ENCODE measurements around the gene TRERF1. TPM values are rescaled to one million over a fixed set of nuclear protein-coding genes. Genes with fewer than 3 reads are reported as not detected.

The TRERF1 gene
- total and polyA plus RNA-seq, 2 experiments from 2014 or later, result 11.2 to 20.6 TPM

DNA sequence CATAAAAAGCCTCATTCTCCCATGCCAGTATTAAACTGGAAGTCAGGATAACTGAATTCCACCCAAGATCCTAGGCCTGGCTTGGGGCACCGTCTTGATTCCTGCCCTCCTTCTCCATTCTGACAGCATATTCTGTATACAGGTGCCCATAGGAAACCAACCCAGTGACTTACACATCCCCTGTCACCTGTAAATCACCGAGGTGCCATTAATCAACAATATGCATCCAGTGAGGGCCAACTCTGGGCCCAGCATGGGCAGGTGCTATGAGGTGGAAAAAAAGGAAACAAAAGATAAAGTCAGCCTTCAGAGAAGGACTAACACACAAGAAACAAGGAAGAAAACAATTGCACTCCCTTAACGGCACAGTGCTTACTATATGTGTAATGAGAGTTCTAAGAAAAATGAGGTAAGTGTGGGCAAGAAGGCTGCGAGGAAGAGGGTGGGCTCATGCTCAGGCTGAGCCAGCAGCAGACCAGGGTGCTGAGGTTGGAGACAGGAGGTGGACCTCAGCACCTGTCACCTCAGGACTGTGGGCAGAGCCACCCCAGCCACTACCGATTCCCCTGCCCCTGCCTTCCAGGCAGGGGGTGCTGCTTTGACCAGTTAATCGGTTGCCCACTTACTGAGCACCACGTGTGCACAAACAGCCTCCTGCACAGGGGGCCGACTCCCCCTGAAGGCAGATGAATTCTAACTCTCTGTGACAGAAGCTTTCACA lies 105.9 kb downstream of the TRERF1 start:
- DNase-seq (ENCODE audit: low spot score) (no peak), ATAC-seq (no peak)
- no peaks in the 10 kb centered on the region for H3K9me2 ChIP-seq (ENCODE audit: insufficient read depth)
- no peaks in the 10 kb centered on the region for H3K36me3 ChIP-seq (ENCODE audit: insufficient read depth)
- H3K4me3 ChIP-seq, result no peak overlapping the region
- H3F3A ChIP-seq (replicated peaks; ENCODE audit: low read depth), result no peaks in the 10 kb centered on the region
- no peak overlapping the region for H2AFZ ChIP-seq
- H3K27me3 Mint-ChIP-seq (ENCODE audit: insufficient read depth, low read depth, poor library complexity), result peaks cover 6% of the 10 kb centered on the region
- H3K27ac ChIP-seq (ENCODE audit: low read depth), result no peak overlapping the region
- H3K9me3 Mint-ChIP-seq, result no peaks in the 10 kb centered on the region
- no peak overlapping the region for H3K4me3 Mint-ChIP-seq
- H4K20me1 ChIP-seq (replicated peaks; ENCODE audit: insufficient read depth), result peaks cover 27% of the 10 kb centered on the region
- no peaks in the 10 kb centered on the region for H3K27me3 ChIP-seq (ENCODE audit: insufficient read depth)
- TF ChIP-seq STAT1 (IDR thresholded peaks at IDR 0.05; ENCODE audit: unreplicated experiment) (no peak), EZH2 (IDR thresholded peaks at IDR 0.05; ENCODE audit: low read depth, unreplicated experiment) (no peak), ZNF114 (CRISPR knock-in tag; IDR thresholded peaks at IDR 0.05) (no peak), EZH2phosphoT487 (IDR thresholded peaks at IDR 0.05; ENCODE audit: unreplicated experiment) (no peak), CREB1 (CRISPR knock-in tag; IDR thresholded peaks at IDR 0.05; ENCODE audit: low read depth) (no peak), POLR2AphosphoS5 (IDR thresholded peaks at IDR 0.05; ENCODE audit: low read depth) (no peak), NANOG (IDR thresholded peaks at IDR 0.05; ENCODE audit: borderline replicate concordance) (no peak), ZNF331 (CRISPR knock-in tag; IDR thresholded peaks at IDR 0.05; ENCODE audit: low read depth) (no peak)
- TF ChIP-seq, protein P1, sequence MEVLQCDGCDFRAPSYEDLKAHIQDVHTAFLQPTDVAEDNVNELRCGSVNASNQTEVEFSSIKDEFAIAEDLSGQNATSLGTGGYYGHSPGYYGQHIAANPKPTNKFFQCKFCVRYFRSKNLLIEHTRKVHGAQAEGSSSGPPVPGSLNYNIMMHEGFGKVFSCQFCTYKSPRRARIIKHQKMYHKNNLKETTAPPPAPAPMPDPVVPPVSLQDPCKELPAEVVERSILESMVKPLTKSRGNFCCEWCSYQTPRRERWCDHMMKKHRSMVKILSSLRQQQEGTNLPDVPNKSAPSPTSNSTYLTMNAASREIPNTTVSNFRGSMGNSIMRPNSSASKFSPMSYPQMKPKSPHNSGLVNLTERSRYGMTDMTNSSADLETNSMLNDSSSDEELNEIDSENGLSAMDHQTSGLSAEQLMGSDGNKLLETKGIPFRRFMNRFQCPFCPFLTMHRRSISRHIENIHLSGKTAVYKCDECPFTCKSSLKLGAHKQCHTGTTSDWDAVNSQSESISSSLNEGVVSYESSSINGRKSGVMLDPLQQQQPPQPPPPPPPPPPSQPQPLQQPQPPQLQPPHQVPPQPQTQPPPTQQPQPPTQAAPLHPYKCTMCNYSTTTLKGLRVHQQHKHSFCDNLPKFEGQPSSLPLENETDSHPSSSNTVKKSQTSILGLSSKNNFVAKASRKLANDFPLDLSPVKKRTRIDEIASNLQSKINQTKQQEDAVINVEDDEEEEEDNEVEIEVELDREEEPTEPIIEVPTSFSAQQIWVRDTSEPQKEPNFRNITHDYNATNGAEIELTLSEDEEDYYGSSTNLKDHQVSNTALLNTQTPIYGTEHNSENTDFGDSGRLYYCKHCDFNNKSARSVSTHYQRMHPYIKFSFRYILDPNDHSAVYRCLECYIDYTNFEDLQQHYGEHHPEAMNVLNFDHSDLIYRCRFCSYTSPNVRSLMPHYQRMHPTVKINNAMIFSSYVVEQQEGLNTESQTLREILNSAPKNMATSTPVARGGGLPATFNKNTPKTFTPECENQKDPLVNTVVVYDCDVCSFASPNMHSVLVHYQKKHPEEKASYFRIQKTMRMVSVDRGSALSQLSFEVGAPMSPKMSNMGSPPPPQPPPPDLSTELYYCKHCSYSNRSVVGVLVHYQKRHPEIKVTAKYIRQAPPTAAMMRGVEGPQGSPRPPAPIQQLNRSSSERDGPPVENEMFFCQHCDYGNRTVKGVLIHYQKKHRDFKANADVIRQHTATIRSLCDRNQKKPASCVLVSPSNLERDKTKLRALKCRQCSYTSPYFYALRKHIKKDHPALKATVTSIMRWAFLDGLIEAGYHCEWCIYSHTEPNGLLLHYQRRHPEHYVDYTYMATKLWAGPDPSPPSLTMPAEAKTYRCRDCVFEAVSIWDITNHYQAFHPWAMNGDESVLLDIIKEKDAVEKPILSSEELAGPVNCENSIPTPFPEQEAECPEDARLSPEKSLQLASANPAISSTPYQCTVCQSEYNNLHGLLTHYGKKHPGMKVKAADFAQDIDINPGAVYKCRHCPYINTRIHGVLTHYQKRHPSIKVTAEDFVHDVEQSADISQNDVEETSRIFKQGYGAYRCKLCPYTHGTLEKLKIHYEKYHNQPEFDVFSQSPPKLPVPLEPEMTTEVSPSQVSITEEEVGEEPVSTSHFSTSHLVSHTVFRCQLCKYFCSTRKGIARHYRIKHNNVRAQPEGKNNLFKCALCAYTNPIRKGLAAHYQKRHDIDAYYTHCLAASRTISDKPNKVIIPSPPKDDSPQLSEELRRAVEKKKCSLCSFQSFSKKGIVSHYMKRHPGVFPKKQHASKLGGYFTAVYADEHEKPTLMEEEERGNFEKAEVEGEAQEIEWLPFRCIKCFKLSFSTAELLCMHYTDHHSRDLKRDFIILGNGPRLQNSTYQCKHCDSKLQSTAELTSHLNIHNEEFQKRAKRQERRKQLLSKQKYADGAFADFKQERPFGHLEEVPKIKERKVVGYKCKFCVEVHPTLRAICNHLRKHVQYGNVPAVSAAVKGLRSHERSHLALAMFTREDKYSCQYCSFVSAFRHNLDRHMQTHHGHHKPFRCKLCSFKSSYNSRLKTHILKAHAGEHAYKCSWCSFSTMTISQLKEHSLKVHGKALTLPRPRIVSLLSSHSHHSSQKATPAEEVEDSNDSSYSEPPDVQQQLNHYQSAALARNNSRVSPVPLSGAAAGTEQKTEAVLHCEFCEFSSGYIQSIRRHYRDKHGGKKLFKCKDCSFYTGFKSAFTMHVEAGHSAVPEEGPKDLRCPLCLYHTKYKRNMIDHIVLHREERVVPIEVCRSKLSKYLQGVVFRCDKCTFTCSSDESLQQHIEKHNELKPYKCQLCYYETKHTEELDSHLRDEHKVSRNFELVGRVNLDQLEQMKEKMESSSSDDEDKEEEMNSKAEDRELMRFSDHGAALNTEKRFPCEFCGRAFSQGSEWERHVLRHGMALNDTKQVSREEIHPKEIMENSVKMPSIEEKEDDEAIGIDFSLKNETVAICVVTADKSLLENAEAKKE (CRISPR knock-in tag; IDR thresholded peaks at IDR 0.05), result no peak
- TF ChIP-seq, protein P2, sequence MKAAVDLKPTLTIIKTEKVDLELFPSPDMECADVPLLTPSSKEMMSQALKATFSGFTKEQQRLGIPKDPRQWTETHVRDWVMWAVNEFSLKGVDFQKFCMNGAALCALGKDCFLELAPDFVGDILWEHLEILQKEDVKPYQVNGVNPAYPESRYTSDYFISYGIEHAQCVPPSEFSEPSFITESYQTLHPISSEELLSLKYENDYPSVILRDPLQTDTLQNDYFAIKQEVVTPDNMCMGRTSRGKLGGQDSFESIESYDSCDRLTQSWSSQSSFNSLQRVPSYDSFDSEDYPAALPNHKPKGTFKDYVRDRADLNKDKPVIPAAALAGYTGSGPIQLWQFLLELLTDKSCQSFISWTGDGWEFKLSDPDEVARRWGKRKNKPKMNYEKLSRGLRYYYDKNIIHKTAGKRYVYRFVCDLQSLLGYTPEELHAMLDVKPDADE (IDR thresholded peaks at IDR 0.05), result no peak
- no peak overlapping the region for H3K27ac Mint-ChIP-seq
- peaks cover 23% of the 10 kb centered on the region for H3K4me1 Mint-ChIP-seq
- H3K4me2 ChIP-seq, result no peak overlapping the region
- H3K4me1 ChIP-seq (ENCODE audit: insufficient read depth), result no peaks in the 10 kb centered on the region; the same call in 1 of the 2 replicates
- H3K36me3 Mint-ChIP-seq (ENCODE audit: low read depth), result no peaks in the 10 kb centered on the region; the same call in 2 of the 3 replicates
- peaks cover 66% of the 10 kb centered on the region for H3K79me2 ChIP-seq (replicated peaks; ENCODE audit: insufficient read depth)

Measured in GM23338 (cell line).